ENCODE results near the gene SORBS2.

Gene SORBS2

GRCh38 chr4:185542626-185543315, 269.2 kb downstream of the SORBS2 start:
- DNase-seq: no peak

- no peak for DNase-seq
These were observed 270.7 kb downstream of the SORBS2 start for GRCh38 chr4:185541251-185541727.

- no peak for DNase-seq
These were observed 271.4 kb downstream of the SORBS2 start for GRCh38 chr4:185540487-185541120.

GRCh38 chr4:185540040-185540439, 272.0 kb downstream of the SORBS2 start:
- no peak for DNase-seq

GRCh38 chr4:185538806-185539205, 273.2 kb downstream of the SORBS2 start:
- DNase-seq: no peak

- no peak for DNase-seq
These were observed 275.6 kb downstream of the SORBS2 start for GRCh38 chr4:185536411-185536709.

GRCh38 chr4:185535612-185536410, 276.2 kb downstream of the SORBS2 start:
- DNase-seq: no peak
